Naive thymus-derived CD8-positive, alpha-beta T cell (primary cell): ENCODE data around the gene CACNA1B. TPM values are rescaled to one million over a fixed set of nuclear protein-coding genes. Genes with fewer than 3 reads are reported as not detected.
A peak's percentile ranks its signal among the peaks of the same experiment; 100 is the strongest.

ENCODE experiments used
- ATAC-seq, 2 donors: fragments of 150-1000 bp; cut with Tn5 transposase in 1 of 2; sonication (Bioruptor Pico), chemical (Tn5 transposase) in 1 of 2; 1 replicate in 1 of 2; 2 replicates in 1 of 2; pipeline ENCODE4 v1.10.0; 2021; ENCODE audit warnings: mild to moderate bottlenecking in 2 of 2, moderate library complexity in 2 of 2
- POLR2A ChIA-PET: fragments of 350-600 bp; sonication (Branson Sonifier 250); formaldehyde crosslinking; loops from one replicate; lab custom pipeline; 2021; ENCODE audit warnings: antibody characterized with exemption; lab: Charles Lee
- DNase-seq, 10 donors: peaks; one replicate each; pipeline versions ENCODE4 v3.0.0 to v3.0.0-alpha.2; 2020 to 2022
- H3K27ac Mint-ChIP-seq, 10 donors: one replicate each; pipeline ENCODE4 v1.8.0; 2020 to 2022; ENCODE audit warnings: mild to moderate bottlenecking in 10 of 10, mixed read lengths in 10 of 10, moderate library complexity in 4 of 10, inconsistent platforms in 1 of 10
- H3K27me3 Mint-ChIP-seq, 5 donors: one replicate each; pipeline ENCODE4 v1.8.0; 2021 to 2022; ENCODE audit warnings: mixed read lengths in 5 of 5
- H3K36me3 Mint-ChIP-seq, 3 donors: one replicate each; pipeline ENCODE4 v1.8.0; 2020 to 2022; ENCODE audit warnings: mixed read lengths in 3 of 3, mild to moderate bottlenecking in 2 of 3, inconsistent platforms in 1 of 3
- H3K4me1 Mint-ChIP-seq, 4 donors: one replicate each; pipeline ENCODE4 v1.8.0; 2021 to 2022; ENCODE audit warnings: mixed read lengths in 4 of 4
- H3K4me3 Mint-ChIP-seq, 10 donors: one replicate each; pipeline ENCODE4 v1.8.0; 2020 to 2022; ENCODE audit warnings: mild to moderate bottlenecking in 10 of 10, mixed read lengths in 10 of 10, moderate library complexity in 6 of 10, inconsistent platforms in 1 of 10
- H3K9me3 Mint-ChIP-seq, 9 donors: one replicate each; pipeline ENCODE4 v1.8.0; 2020 to 2022; ENCODE audit warnings: mixed read lengths in 9 of 9, mild to moderate bottlenecking in 3 of 9, inconsistent platforms in 1 of 9, moderate library complexity in 1 of 9
- polyA plus RNA-seq, 3 donors: library from polyadenylated mRNA; unstranded; fragments of 300-500 nt; fragmentation: Illumina TruSeq; gene quantifications; one replicate each; pipeline ENCODE4 v1.2.3, GENCODE V29; 2021
- total RNA-seq, 8 experiments: library from RNA in 2 of 8; stranded (reverse) in 2 of 8; gene quantifications; one replicate each; pipeline ENCODE4 v1.2.3 and lab custom pipeline; 2021 to 2026

CACNA1B gene
- total and polyA plus RNA-seq, 5 experiments from 2014 or later = not detected

GRCh38 chr9:137918331-137919094, 40.9 kb downstream of the CACNA1B start:
- DNase-seq (no peak), ATAC-seq (no peak)
- Mint-ChIP-seq H3K9me3 (no peaks in the 10 kb centered on the region), H3K27ac (no peak overlapping the region), H3K36me3 (no peaks in the 10 kb centered on the region), H3K27me3 (peaks cover 6 to 51% (median 21%) of the 10 kb centered on the region in 5 donors), H3K4me1 (peaks cover 0 to 6% (median 0%) of the 10 kb centered on the region in 4 donors), H3K4me3 (no peak overlapping the region)
- POLR2A ChIA-PET = no interaction called here

DNA sequence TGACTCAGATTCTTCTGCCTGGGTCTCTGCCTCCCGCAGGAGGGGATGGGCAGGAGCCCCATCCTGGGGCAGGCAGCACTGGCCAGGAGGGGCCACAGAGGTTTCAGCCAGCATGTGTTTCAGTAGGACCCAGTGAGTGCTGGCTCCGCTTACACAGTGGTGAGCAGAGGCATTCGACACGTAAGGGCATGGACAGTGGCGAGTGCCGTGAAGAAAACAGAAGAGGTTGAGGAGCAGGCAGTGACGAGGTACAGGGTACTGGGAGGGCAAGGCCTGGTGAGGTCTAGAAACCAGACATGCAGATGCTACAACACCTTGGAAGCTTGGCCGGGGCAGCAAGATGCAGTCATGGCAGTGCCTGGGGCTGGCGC, 41.5 kb downstream of the CACNA1B start:
- Mint-ChIP-seq H3K4me1 (peaks cover 0 to 6% (median under 1%) of the 10 kb centered on the region in 4 donors), H3K4me3 (no peak overlapping the region), H3K9me3 (no peaks in the 10 kb centered on the region), H3K27me3 (peaks cover 6 to 46% (median 20%) of the 10 kb centered on the region in 5 donors), H3K36me3 (no peaks in the 10 kb centered on the region), H3K27ac (peak overlapping the region in 1 of 10 donors; percentile 68)
- POLR2A ChIA-PET = no interaction called here
- DNase-seq = no peak
- ATAC-seq = no peak

GRCh38 chr9:137919649-137920141, 42.1 kb downstream of the CACNA1B start:
- POLR2A ChIA-PET = no interaction called here
- H3K27me3 Mint-ChIP-seq = peaks cover 4 to 40% (median 15%) of the 10 kb centered on the region in 5 donors
- H3K4me3 Mint-ChIP-seq = no peak overlapping the region
- DNase-seq (no peak), ATAC-seq (no peak)
- H3K9me3 Mint-ChIP-seq = no peaks in the 10 kb centered on the region
- H3K36me3 Mint-ChIP-seq = no peaks in the 10 kb centered on the region
- H3K27ac Mint-ChIP-seq = peak overlapping the region in 1 of 10 donors; percentile 68
- H3K4me1 Mint-ChIP-seq = peaks cover 0 to 9% (median 3%) of the 10 kb centered on the region in 4 donors

DNA sequence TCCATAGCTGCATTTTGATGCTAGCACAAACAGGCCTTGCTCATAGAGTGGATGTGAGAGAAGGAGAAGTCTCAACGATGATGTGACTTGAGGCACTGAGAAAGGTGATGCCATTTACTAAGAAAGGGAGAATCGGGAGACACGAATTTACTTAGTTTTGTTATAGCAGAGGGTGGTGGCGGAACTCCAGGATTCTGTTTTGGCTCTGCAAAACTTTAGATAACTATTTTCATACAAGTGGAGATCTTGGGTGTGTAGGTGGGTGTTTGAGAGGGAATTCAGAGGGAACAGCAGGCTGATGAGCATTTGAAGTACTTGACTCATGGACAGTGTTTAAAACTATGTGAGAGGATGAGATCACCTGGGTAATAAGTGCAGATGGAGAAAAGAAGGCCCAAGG, 43.2 kb downstream of the CACNA1B start:
- no peak overlapping the region for H3K27ac Mint-ChIP-seq
- H3K4me1 Mint-ChIP-seq = peaks cover 0 to 12% (median 3%) of the 10 kb centered on the region in 4 donors
- H3K27me3 Mint-ChIP-seq = peaks cover 3 to 36% (median 15%) of the 10 kb centered on the region in 5 donors
- no peak overlapping the region for H3K4me3 Mint-ChIP-seq
- H3K36me3 Mint-ChIP-seq = no peaks in the 10 kb centered on the region
- no peak for DNase-seq
- no peak for ATAC-seq
- POLR2A ChIA-PET = no interaction called here
- no peaks in the 10 kb centered on the region for H3K9me3 Mint-ChIP-seq

DNA sequence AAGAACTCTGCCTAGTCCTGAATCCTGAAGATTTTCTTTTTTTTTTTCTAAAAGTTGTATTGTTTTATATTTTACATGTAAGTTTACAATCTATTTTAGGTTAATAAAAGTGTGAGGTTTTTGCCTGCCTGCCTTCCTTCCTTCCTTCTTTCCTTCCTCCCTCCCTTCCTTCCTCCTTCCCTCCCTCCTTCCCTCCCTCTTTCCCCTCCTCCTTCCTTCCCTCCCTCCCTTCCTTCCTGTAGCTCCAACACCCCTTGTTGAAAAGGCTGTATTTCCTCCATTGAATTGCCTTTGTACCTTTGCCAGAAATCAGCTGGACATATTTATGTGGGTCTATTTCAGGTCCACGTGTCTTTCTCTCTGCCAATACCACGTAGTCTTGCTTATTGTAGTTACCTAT, 46.6 kb downstream of the CACNA1B start:
- Mint-ChIP-seq H3K27ac (no peak overlapping the region), H3K4me3 (no peak overlapping the region), H3K9me3 (peaks cover 0 to 17% (median 7%) of the 10 kb centered on the region in 9 donors), H3K4me1 (peaks cover 0 to 12% (median 1%) of the 10 kb centered on the region in 4 donors), H3K27me3 (peaks cover 10 to 31% (median 15%) of the 10 kb centered on the region in 5 donors), H3K36me3 (peaks cover 0 to 5% (median 5%) of the 10 kb centered on the region in 3 donors)
- ATAC-seq = no peak
- no peak for DNase-seq
- POLR2A ChIA-PET = no interaction called here

GRCh38 chr9:137924761-137925369, 47.3 kb downstream of the CACNA1B start:
- POLR2A ChIA-PET = no interaction called here
- Mint-ChIP-seq H3K36me3 (peaks cover 0 to 5% (median 5%) of the 10 kb centered on the region in 3 donors), H3K4me1 (peaks cover 0 to 12% (median 1%) of the 10 kb centered on the region in 4 donors), H3K9me3 (peaks cover 0 to 17% (median 7%) of the 10 kb centered on the region in 9 donors), H3K27me3 (peaks cover 6 to 25% (median 14%) of the 10 kb centered on the region in 5 donors), H3K27ac (no peak overlapping the region), H3K4me3 (no peak overlapping the region)
- no peak for ATAC-seq
- DNase-seq = no peak

GRCh38 chr9:137943655-137944054, 66.1 kb downstream of the CACNA1B start:
- no peak for DNase-seq
- Mint-ChIP-seq H3K4me3 (no peak overlapping the region), H3K36me3 (peaks cover 0 to 32% (median 2%) of the 10 kb centered on the region in 3 donors), H3K4me1 (no peaks in the 10 kb centered on the region), H3K27ac (no peak overlapping the region), H3K9me3 (peaks cover 0 to 66% (median 29%) of the 10 kb centered on the region in 9 donors), H3K27me3 (peaks cover 0 to 4% (median 3%) of the 10 kb centered on the region in 5 donors)
- no peak for ATAC-seq
- POLR2A ChIA-PET = no interaction called here

DNA sequence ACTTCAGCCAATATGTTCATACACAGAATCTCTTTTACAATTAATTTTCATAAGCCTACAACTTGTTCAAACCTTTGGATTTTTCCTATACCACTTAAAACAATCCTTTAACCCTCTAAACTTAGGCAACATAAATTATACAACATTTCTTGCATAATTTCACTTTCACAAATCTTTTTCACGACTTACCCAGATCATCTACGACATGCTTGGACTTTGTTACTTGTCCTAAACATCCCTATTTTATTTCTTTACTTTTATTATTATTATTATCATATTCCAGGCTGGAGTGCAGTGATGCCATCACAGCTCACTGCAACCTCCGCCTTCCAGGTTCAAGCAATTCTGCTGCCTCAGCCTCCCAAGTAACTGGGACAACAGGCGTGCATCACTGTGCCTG, 68.0 kb downstream of the CACNA1B start:
- Mint-ChIP-seq H3K4me3 (no peak overlapping the region), H3K27me3 (no peaks in the 10 kb centered on the region), H3K36me3 (peaks cover 0 to 32% (median 2%) of the 10 kb centered on the region in 3 donors), H3K9me3 (peaks cover 0 to 57% (median 20%) of the 10 kb centered on the region in 9 donors), H3K4me1 (no peaks in the 10 kb centered on the region), H3K27ac (no peak overlapping the region)
- ATAC-seq = no peak
- DNase-seq = no peak
- POLR2A ChIA-PET = no interaction called here

DNA sequence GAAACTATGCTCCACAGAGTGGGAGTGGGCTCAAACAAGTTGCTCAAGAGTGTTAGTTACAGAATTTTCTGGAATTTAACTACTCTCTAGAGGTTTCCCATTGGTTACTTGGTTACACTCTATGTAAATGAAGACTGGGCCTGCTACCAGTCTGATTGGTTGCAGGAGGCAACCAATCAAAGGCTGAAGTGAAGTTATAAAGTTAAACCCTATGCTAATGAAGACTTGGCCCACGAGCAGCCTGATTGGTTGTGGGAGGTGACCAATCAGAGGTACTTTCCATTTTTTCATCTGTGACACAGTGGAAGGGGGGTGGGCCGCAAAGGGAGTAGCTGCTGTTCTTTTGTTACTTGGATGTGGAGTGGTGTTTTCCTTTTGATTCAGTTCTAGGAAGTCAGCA, 69.4 kb downstream of the CACNA1B start:
- peaks cover 0 to 32% (median 2%) of the 10 kb centered on the region in 3 donors for H3K36me3 Mint-ChIP-seq
- DNase-seq (no peak), ATAC-seq (no peak)
- peaks cover 0 to 51% (median 17%) of the 10 kb centered on the region in 9 donors for H3K9me3 Mint-ChIP-seq
- POLR2A ChIA-PET = no interaction called here
- H3K27me3 Mint-ChIP-seq = peaks cover 0 to 4% (median under 1%) of the 10 kb centered on the region in 5 donors
- no peak overlapping the region for H3K27ac Mint-ChIP-seq
- H3K4me1 Mint-ChIP-seq = no peaks in the 10 kb centered on the region
- no peak overlapping the region for H3K4me3 Mint-ChIP-seq

GRCh38 chr9:137948642-137949041, 71.1 kb downstream of the CACNA1B start:
- POLR2A ChIA-PET = no interaction called here
- no peak overlapping the region for H3K27ac Mint-ChIP-seq
- ATAC-seq (no peak), DNase-seq (no peak)
- peaks cover 0 to 14% (median 7%) of the 10 kb centered on the region in 5 donors for H3K27me3 Mint-ChIP-seq
- H3K4me3 Mint-ChIP-seq = no peak overlapping the region
- no peaks in the 10 kb centered on the region for H3K4me1 Mint-ChIP-seq
- H3K9me3 Mint-ChIP-seq = peaks cover 0 to 37% (median 13%) of the 10 kb centered on the region in 9 donors
- peaks cover 0 to 23% (median 0%) of the 10 kb centered on the region in 3 donors for H3K36me3 Mint-ChIP-seq

DNA sequence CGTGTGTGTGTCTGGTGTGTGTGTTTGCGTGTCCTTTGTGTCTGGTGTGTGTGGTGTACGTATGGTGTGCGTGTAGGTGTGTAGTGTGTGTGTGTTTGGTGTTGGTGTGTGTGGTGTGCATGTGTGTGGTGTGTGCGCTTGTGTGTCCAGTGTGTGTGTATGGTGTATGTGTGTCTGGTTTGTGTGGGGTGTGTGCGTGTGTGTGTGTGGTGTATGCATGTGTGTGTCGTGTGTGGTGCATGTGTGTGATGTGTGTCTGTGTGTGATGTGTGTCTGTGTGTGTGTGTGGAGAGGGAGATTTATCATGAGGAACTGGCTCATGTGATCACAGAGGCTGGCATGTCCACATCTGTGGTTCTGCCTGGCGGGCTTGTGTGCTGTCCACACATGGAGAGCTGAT, 71.7 kb downstream of the CACNA1B start:
- POLR2A ChIA-PET = no interaction called here

GRCh38 chr9:137951107-137951506, 73.5 kb downstream of the CACNA1B start:
- Mint-ChIP-seq H3K4me1 (no peaks in the 10 kb centered on the region), H3K9me3 (peaks cover 0 to 14% (median 8%) of the 10 kb centered on the region in 9 donors), H3K27ac (no peak overlapping the region), H3K27me3 (peaks cover 0 to 15% (median 9%) of the 10 kb centered on the region in 5 donors), H3K36me3 (peaks cover 0 to 13% (median 0%) of the 10 kb centered on the region in 3 donors), H3K4me3 (no peak overlapping the region)
- ATAC-seq = no peak
- DNase-seq = no peak
- POLR2A ChIA-PET = no interaction called here

More for the DNA sequence above, 71.7 kb downstream of the CACNA1B start:
- no peak for ATAC-seq
- Mint-ChIP-seq H3K9me3 (peaks cover 0 to 31% (median 13%) of the 10 kb centered on the region in 9 donors), H3K4me3 (no peak overlapping the region), H3K4me1 (no peaks in the 10 kb centered on the region), H3K36me3 (peaks cover 0 to 21% (median 0%) of the 10 kb centered on the region in 3 donors), H3K27ac (no peak overlapping the region), H3K27me3 (peaks cover 0 to 15% (median 9%) of the 10 kb centered on the region in 5 donors)
- DNase-seq = no peak
